Measurements from ENCODE around the gene RARB. TPM values are rescaled to one million over a fixed set of nuclear protein-coding genes. Genes with fewer than 3 reads are reported as not detected.

Gene RARB
- total RNA-seq, 2 experiments from 2014 or later, result not detected

- POLR2A ChIA-PET, result no interaction called here
- no peaks in the 10 kb centered on the region for H3K9me3 Mint-ChIP-seq
- CTCF ChIA-PET, result no interaction called here
- H3K4me3 Mint-ChIP-seq, result no peak overlapping the region
- no peaks in the 10 kb centered on the region for H3K27me3 Mint-ChIP-seq
- no peaks in the 10 kb centered on the region for H3K4me1 Mint-ChIP-seq
- no peak overlapping the region for H3K27ac Mint-ChIP-seq
- no peak for DNase-seq
- no peaks in the 10 kb centered on the region for H3K36me3 Mint-ChIP-seq (ENCODE audit: low read depth)
Measured at GRCh38 chr3:25583343-25583742, 155.3 kb downstream of the RARB start.

GRCh38 chr3:25584011-25584789 is 156.1 kb downstream of the RARB start:
- no peaks in the 10 kb centered on the region for H3K9me3 Mint-ChIP-seq
- H3K4me1 Mint-ChIP-seq, result peaks cover 5% of the 10 kb centered on the region
- POLR2A ChIA-PET, result no interaction called here
- DNase-seq, result no peak
- no peak overlapping the region for H3K27ac Mint-ChIP-seq
- H3K27me3 Mint-ChIP-seq, result no peaks in the 10 kb centered on the region
- CTCF ChIA-PET, result no interaction called here
- no peak overlapping the region for H3K4me3 Mint-ChIP-seq
- H3K36me3 Mint-ChIP-seq (ENCODE audit: low read depth), result no peaks in the 10 kb centered on the region

- H3K36me3 Mint-ChIP-seq (ENCODE audit: low read depth), result no peaks in the 10 kb centered on the region
- H3K27me3 Mint-ChIP-seq, result no peaks in the 10 kb centered on the region
- no peak for DNase-seq
- peaks cover 5% of the 10 kb centered on the region for H3K4me1 Mint-ChIP-seq
- no peak overlapping the region for H3K4me3 Mint-ChIP-seq
- H3K27ac Mint-ChIP-seq, result no peak overlapping the region
- ChIA-PET POLR2A (no interaction called here), CTCF (no interaction called here)
- H3K9me3 Mint-ChIP-seq, result no peaks in the 10 kb centered on the region
Measured at GRCh38 chr3:25585361-25586166, 157.5 kb downstream of the RARB start.

GRCh38 chr3:25586167-25586505 is 158.1 kb downstream of the RARB start:
- Mint-ChIP-seq H3K27me3 (no peaks in the 10 kb centered on the region), H3K27ac (no peak overlapping the region), H3K4me1 (peaks cover 5% of the 10 kb centered on the region), H3K9me3 (no peaks in the 10 kb centered on the region), H3K36me3 (ENCODE audit: low read depth) (no peaks in the 10 kb centered on the region), H3K4me3 (no peak overlapping the region)
- CTCF ChIA-PET, result no interaction called here
- DNase-seq, result no peak
- POLR2A ChIA-PET, result no interaction called here

- no peaks in the 10 kb centered on the region for H3K27me3 Mint-ChIP-seq
- H3K9me3 Mint-ChIP-seq, result no peaks in the 10 kb centered on the region
- DNase-seq, result no peak
- no peaks in the 10 kb centered on the region for H3K36me3 Mint-ChIP-seq (ENCODE audit: low read depth)
- ChIA-PET CTCF (no interaction called here), POLR2A (no interaction called here)
- no peak overlapping the region for H3K4me3 Mint-ChIP-seq
- no peak overlapping the region for H3K27ac Mint-ChIP-seq
- H3K4me1 Mint-ChIP-seq, result peaks cover 5% of the 10 kb centered on the region
Measured at GRCh38 chr3:25586553-25586952, 158.5 kb downstream of the RARB start.

GRCh38 chr3:25587094-25587493 is 159.0 kb downstream of the RARB start:
- Mint-ChIP-seq H3K36me3 (ENCODE audit: low read depth) (no peaks in the 10 kb centered on the region), H3K9me3 (no peaks in the 10 kb centered on the region), H3K27me3 (no peaks in the 10 kb centered on the region), H3K27ac (no peak overlapping the region), H3K4me1 (peaks cover 5% of the 10 kb centered on the region), H3K4me3 (no peak overlapping the region)
- CTCF ChIA-PET, result no interaction called here
- POLR2A ChIA-PET, result no interaction called here
- no peak for DNase-seq

GRCh38 chr3:25587526-25587925 is 159.5 kb downstream of the RARB start:
- Mint-ChIP-seq H3K4me1 (peaks cover 5% of the 10 kb centered on the region), H3K36me3 (ENCODE audit: low read depth) (no peaks in the 10 kb centered on the region), H3K9me3 (no peaks in the 10 kb centered on the region), H3K4me3 (no peak overlapping the region), H3K27me3 (no peaks in the 10 kb centered on the region), H3K27ac (no peak overlapping the region)
- CTCF ChIA-PET, result no interaction called here
- DNase-seq, result no peak
- POLR2A ChIA-PET, result no interaction called here

- DNase-seq, result no peak
- Mint-ChIP-seq H3K36me3 (ENCODE audit: low read depth) (no peaks in the 10 kb centered on the region), H3K4me1 (peaks cover 5% of the 10 kb centered on the region), H3K4me3 (no peak overlapping the region), H3K9me3 (no peaks in the 10 kb centered on the region), H3K27ac (no peak overlapping the region), H3K27me3 (no peaks in the 10 kb centered on the region)
- ChIA-PET CTCF (interaction anchor here (0.6 kb wide), 1 partner anchor 1321 kb away, joined by 4 read pairs; no protein-coding TSS in a partner anchor), POLR2A (no interaction called here)
Measured at GRCh38 chr3:25587975-25588374, 159.9 kb downstream of the RARB start.

- POLR2A ChIA-PET, result no interaction called here
- H3K27me3 Mint-ChIP-seq, result no peaks in the 10 kb centered on the region
- no peaks in the 10 kb centered on the region for H3K36me3 Mint-ChIP-seq (ENCODE audit: low read depth)
- no peak overlapping the region for H3K27ac Mint-ChIP-seq
- peaks cover 5% of the 10 kb centered on the region for H3K4me1 Mint-ChIP-seq
- CTCF ChIA-PET, result interaction anchor here (0.6 to 0.7 kb wide), 2 partner anchors 530 to 1322 kb away, joined by 3 to 4 read pairs; no protein-coding TSS in a partner anchor
- H3K9me3 Mint-ChIP-seq, result no peaks in the 10 kb centered on the region
- no peak for DNase-seq
- no peak overlapping the region for H3K4me3 Mint-ChIP-seq
Measured at GRCh38 chr3:25588441-25589103, 160.5 kb downstream of the RARB start.

- Mint-ChIP-seq H3K4me3 (no peak overlapping the region), H3K4me1 (peaks cover 5% of the 10 kb centered on the region), H3K9me3 (no peaks in the 10 kb centered on the region), H3K27ac (no peak overlapping the region), H3K27me3 (no peaks in the 10 kb centered on the region), H3K36me3 (ENCODE audit: low read depth) (no peaks in the 10 kb centered on the region)
- no peak for DNase-seq
- ChIA-PET POLR2A (no interaction called here), CTCF (interaction anchor here (0.7 kb wide), 1 partner anchor 529 kb away, joined by 3 read pairs; no protein-coding TSS in a partner anchor)
Measured at GRCh38 chr3:25589104-25589782, 161.2 kb downstream of the RARB start.

- H3K27ac Mint-ChIP-seq, result no peak overlapping the region
- ChIA-PET CTCF (interaction anchor here (0.7 kb wide), 1 partner anchor 529 kb away, joined by 3 read pairs; no protein-coding TSS in a partner anchor), POLR2A (no interaction called here)
- H3K9me3 Mint-ChIP-seq, result no peaks in the 10 kb centered on the region
- no peaks in the 10 kb centered on the region for H3K36me3 Mint-ChIP-seq (ENCODE audit: low read depth)
- no peaks in the 10 kb centered on the region for H3K27me3 Mint-ChIP-seq
- no peak overlapping the region for H3K4me3 Mint-ChIP-seq
- H3K4me1 Mint-ChIP-seq, result peaks cover 5% of the 10 kb centered on the region
- DNase-seq, result no peak
Measured at GRCh38 chr3:25589783-25590258, 161.8 kb downstream of the RARB start.

- DNase-seq, result no peak
- POLR2A ChIA-PET, result no interaction called here
- Mint-ChIP-seq H3K9me3 (no peaks in the 10 kb centered on the region), H3K4me1 (peaks cover 5% of the 10 kb centered on the region), H3K4me3 (no peak overlapping the region), H3K27ac (no peak overlapping the region), H3K36me3 (ENCODE audit: low read depth) (peaks cover 12% of the 10 kb centered on the region), H3K27me3 (no peaks in the 10 kb centered on the region)
- CTCF ChIA-PET, result interaction anchor here (0.6 to 4.3 kb wide), 3 partner anchors 11 to 59 kb away, joined by 3 to 26 read pairs (median 3); no protein-coding TSS in a partner anchor
Measured at GRCh38 chr3:25592510-25592968, 164.5 kb downstream of the RARB start.

- no peak for DNase-seq
- Mint-ChIP-seq H3K4me1 (peaks cover 5% of the 10 kb centered on the region), H3K27ac (no peak overlapping the region), H3K9me3 (no peaks in the 10 kb centered on the region), H3K4me3 (no peak overlapping the region), H3K36me3 (ENCODE audit: low read depth) (peaks cover 14% of the 10 kb centered on the region), H3K27me3 (no peaks in the 10 kb centered on the region)
- ChIA-PET CTCF (interaction anchor here (0.6 to 4.3 kb wide), 5 partner anchors 11 to 58 kb away, joined by 3 to 26 read pairs (median 3); no protein-coding TSS in a partner anchor), POLR2A (no interaction called here)
Measured at GRCh38 chr3:25593001-25593400, 164.9 kb downstream of the RARB start.
